ENCODE results near the gene CDC123.
"Not testable (repeated sequence)": the region's sequence is repeated elsewhere in the genome, so short reads cannot be mapped to it uniquely, and the experiment has no call there.

The CDC123 gene, protein sequence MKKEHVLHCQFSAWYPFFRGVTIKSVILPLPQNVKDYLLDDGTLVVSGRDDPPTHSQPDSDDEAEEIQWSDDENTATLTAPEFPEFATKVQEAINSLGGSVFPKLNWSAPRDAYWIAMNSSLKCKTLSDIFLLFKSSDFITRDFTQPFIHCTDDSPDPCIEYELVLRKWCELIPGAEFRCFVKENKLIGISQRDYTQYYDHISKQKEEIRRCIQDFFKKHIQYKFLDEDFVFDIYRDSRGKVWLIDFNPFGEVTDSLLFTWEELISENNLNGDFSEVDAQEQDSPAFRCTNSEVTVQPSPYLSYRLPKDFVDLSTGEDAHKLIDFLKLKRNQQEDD

DNA sequence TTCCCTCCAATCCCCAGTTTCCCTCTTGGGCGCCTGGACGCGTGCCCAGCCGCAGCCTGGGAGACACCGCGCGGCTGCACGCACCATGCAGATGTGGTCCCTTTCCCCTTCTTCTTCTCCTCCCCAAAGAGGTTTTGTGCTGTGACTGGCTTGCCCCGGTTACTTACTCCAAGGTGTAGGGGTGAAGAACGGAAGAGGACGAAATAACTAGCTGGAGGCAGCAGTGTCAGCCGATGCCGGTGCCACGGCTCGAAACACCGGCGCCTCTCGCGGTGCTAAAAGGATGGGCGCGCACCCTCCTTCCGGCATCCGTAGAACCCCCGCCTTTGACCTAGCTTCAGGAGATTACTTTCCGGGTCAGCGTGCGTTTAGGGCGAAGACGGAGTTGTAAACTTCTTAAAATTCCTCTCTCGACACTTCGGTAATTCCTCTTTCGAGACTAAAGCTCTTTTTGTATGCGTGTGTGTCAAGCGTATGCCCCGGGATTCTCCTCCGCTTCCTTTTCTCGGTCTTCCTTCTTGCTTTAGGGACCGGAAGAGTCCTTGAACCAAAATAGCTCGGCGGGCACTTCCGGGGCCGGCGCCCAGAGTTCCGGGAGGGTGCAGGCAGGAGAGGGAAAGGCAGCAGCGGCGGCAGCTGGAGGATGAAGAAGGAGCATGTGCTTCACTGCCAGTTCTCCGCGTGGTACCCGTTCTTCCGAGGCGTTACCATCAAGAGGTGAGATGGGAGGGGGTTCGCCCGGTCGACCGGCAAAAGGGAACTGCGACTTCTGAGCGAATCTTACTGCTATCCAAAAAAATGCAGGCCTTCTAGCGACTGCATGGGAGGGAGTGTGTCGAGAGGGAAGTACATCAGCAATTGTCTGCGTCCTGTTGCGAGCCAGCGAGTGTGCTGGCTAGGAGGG is at the start of gene CDC123, which contains the start of gene NUDT5:
Gene CDC123, plus strand, starts transcription at position 586 of the 904 bp plus-strand sequence. Its CDS starts 58 bp downstream, at position 644.
Gene NUDT5, minus strand, starts transcription at position 289 of the 904 bp plus-strand sequence. CDS start 9,600 bp downstream, outside the sequence.
- in situ Hi-C loops (cut with MboI; ENCODE audit: low sequenced_read_pairs), result no loop called here

GRCh38 chr10:12150163-12150562 is 45.8 kb upstream of the CDC123 start:
- in situ Hi-C loops (cut with MboI; ENCODE audit: low sequenced_read_pairs), result no loop called here

DNA sequence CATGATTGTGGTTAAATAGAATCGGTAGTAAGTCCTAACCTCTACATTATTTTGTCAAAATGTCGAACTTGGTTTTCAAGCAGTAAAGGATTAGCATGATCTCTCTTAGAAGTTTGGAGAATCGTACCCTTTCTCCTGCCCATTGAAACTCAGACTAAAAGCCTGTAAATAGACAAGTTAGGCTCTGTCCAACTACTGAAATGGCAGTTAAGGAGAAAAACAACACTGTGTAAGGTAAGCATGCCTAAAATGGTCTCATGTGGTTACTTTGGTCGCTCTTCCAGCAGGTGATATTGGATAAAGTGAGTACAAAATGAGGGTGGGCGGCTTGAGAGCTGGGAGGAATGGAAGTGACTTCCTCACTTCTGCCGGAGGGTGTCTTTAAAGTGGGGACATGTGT is 41.5 kb upstream of the CDC123 start:
- in situ Hi-C loops (cut with MboI; ENCODE audit: low sequenced_read_pairs), result no loop called here

DNA sequence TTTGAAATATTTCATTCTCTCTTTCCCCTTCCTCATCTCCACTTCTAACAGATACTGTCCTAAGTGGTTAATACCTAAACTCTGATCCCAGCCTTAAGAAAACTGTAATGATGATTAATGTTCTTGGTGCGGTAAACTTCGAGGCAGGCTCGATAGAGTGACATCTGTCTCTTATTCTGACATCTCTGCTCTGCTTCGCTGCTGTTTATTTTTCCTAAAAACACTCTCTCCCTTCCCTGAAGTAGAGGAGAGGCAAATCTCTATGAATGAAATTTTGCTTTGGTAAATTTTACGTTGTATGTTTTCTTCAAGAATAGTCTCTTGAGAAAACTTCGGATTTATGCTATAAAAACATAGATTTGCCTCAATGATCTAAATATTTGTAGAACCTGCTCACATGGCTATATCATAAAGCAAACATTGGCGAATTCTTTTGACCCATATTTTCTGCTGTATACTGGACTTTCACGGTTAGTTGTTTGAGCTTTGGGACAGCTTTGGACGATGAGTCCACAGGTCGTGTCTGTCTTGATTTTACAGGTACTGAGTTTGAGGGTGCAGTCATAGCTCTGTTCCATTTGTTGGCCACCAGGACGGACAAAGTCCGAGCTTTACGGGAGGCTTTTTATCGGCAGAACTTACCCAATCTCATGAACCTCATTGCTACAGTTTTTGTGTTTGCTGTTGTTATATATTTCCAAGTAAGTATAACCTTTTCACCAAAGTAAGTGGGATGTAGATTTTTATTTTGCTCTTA is 39.4 kb upstream of the CDC123 start:
- in situ Hi-C loops (cut with MboI; ENCODE audit: low sequenced_read_pairs), result no loop called here

GRCh38 chr10:12158111-12158510 is 37.9 kb upstream of the CDC123 start:
- in situ Hi-C loops (cut with MboI; ENCODE audit: low sequenced_read_pairs), result no loop called here

DNA sequence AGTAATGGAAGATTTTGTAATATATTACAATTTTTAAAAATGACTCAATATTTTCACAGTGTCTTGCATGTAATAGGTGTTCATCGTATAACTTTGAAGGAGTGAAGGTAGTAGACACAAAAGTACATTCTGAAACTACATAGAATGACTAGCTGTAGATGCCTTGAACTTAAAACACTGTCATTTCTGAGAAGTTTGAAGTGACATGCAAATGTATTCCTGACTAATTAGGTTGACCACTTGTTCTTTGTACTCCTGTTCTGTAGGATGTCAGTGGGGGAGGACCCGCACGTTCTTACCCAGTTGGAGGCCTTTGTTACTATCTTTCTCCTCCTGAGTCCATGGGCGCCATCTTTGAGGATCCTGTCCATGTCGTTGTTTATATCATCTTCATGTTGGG is 35.3 kb upstream of the CDC123 start:
- in situ Hi-C loops (cut with MboI; ENCODE audit: low sequenced_read_pairs), result no loop called here

DNA sequence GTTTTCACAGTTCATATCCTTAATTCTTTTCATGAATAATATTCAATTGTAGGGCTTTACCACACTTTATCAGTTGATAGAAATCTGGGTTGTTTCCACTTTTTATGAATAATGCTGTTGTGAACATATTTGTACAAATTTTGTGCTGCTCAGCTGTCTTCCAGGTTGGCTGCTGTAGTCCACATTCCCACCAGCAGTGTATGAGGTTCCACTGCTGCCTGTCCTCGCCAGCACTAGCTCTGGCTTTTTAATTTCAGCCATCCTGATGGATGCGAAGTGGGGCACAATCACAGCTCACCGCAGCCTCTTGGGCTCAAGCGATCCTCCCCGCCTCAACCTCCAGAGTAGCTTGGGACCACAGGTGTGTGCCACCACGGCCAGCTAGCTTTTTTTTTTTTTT is 33.1 kb upstream of the CDC123 start:
- in situ Hi-C loops (cut with MboI; ENCODE audit: low sequenced_read_pairs), result no loop called here

- in situ Hi-C loops (cut with MboI; ENCODE audit: low sequenced_read_pairs), result no loop called here
These were observed 31.9 kb upstream of the CDC123 start for GRCh38 chr10:12164085-12164484.

GRCh38 chr10:12165036-12165435 is 31.0 kb upstream of the CDC123 start:
- in situ Hi-C loops (cut with MboI; ENCODE audit: low sequenced_read_pairs), result no loop called here

GRCh38 chr10:12165999-12166775 is 29.8 kb upstream of the CDC123 start:
- in situ Hi-C loops (cut with MboI; ENCODE audit: low sequenced_read_pairs), result no loop called here

- in situ Hi-C loops (cut with MboI; ENCODE audit: low sequenced_read_pairs), result not testable (repeated sequence)
These were observed 24.5 kb upstream of the CDC123 start for GRCh38 chr10:12171512-12171911.

GRCh38 chr10:12177642-12178041 is 18.3 kb upstream of the CDC123 start:
- in situ Hi-C loops (cut with MboI; ENCODE audit: low sequenced_read_pairs), result no loop called here

GRCh38 chr10:12179606-12180170 is 16.3 kb upstream of the CDC123 start:
- in situ Hi-C loops (cut with MboI; ENCODE audit: low sequenced_read_pairs), result no loop called here

GRCh38 chr10:12180221-12180974 is 15.6 kb upstream of the CDC123 start:
- in situ Hi-C loops (cut with MboI; ENCODE audit: low sequenced_read_pairs), result no loop called here

DNA sequence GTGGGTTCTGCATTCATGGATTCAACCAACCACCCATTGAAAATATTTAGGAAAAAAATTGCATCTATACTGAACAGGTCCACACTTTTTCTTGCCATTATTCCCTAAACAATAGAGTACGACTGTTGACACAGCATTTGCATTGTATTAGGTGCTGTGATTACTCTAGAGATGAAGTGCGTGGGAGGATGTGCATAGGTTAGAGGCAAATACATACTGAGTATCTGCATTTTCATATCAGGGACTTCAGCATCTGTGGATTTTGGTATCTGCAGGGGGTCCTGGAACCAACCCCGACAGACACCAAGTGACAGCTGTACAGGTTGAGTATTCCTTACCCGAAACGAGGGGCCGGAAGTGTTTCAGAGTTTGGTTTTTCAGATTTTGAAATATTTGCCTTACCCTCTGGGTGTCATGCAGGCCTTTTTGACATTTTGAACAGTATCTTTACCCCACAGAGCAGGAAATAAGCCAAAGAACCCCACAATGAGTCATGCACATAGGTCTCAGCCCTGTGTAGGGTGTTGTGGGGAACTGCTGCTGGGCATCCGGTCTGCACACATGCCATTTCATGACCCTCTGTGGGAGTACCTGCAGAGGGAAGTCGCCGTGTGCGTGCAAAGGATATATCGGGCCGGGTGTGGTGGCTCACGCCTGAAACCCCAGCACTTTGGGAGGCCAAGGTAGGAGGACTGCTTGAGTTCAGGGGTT is 14.8 kb upstream of the CDC123 start:
- in situ Hi-C loops (cut with MboI; ENCODE audit: low sequenced_read_pairs), result no loop called here

GRCh38 chr10:12184165-12184564 is 11.8 kb upstream of the CDC123 start:
- in situ Hi-C loops (cut with MboI; ENCODE audit: low sequenced_read_pairs), result no loop called here

- in situ Hi-C loops (cut with MboI; ENCODE audit: low sequenced_read_pairs), result no loop called here
These were observed 9.7 kb upstream of the CDC123 start for GRCh38 chr10:12186323-12186722.

DNA sequence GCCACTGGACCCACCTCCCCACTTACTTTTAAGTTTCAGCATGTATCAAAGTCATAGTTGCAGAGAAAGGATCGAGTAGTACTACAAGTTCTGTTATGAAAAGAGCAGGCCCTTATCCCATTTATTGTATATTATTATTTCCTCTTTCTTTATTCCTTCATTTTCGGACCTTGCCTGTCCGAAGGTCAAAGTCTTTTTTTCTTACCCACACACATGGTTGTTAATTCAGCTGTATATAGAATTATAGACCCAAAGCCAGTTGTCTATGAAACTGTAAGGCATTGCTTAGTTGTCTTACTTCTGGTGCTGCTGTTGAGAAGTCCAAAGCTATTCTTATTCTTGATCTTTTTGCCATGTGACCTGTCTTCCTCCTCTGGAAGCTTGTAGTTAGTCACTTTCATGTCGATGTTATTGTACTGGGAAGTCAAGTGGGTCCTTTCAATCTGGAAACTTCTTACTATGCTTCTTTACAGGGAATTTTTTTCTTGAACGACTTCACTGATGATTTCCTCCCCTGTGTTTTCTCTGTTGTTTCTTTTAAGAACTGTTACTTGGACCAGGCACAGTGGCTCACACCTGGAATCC is 8.6 kb upstream of the CDC123 start:
- in situ Hi-C loops (cut with MboI; ENCODE audit: low sequenced_read_pairs), result no loop called here

Measured in HL-60/S4 treated with phorbol 12-myristate 13-acetate at 8.2 ng/mL for 4 days and 3 days (cell line).